ENCODE measurements around the gene AOC2.
"Not testable (repeated sequence)": the region's sequence is repeated elsewhere in the genome, so short reads cannot be mapped to it uniquely, and the experiment has no call there.

The AOC2 gene

GRCh38 chr17:42853968-42854790 is 9.8 kb downstream of the AOC2 start:
- no peak for DNase-seq (ENCODE audit: low read depth)
- no peak overlapping the region for H3K4me3 ChIP-seq (ENCODE audit: control insufficient read depth, low read depth, low read length)
- no peak for TF ChIP-seq CTCF (conservative IDR thresholded peaks at IDR 0.05; ENCODE audit: control insufficient read depth, insufficient read depth, low read depth, low read length)

- TF ChIP-seq CTCF (conservative IDR thresholded peaks at IDR 0.05; ENCODE audit: control insufficient read depth, insufficient read depth, low read depth, low read length), result no peak
- no peak for DNase-seq (ENCODE audit: low read depth)
Observed at GRCh38 chr17:42855048-42855596, 10.7 kb downstream of the AOC2 start.

GRCh38 chr17:42856093-42856492 is 11.7 kb downstream of the AOC2 start:
- H3K4me3 ChIP-seq (ENCODE audit: control insufficient read depth, low read depth, low read length); DNase-seq (ENCODE audit: low read depth): not testable (repeated sequence)

More at GRCh38 chr17:42855048-42855596, 10.7 kb downstream of the AOC2 start:
- no peak overlapping the region for H3K4me3 ChIP-seq (ENCODE audit: control insufficient read depth, low read depth, low read length)

- DNase-seq (ENCODE audit: low read depth); H3K4me3 ChIP-seq (ENCODE audit: control insufficient read depth, low read depth, low read length): not testable (repeated sequence)
Observed at GRCh38 chr17:42856516-42856915, 12.1 kb downstream of the AOC2 start.

GRCh38 chr17:42857389-42857788 is 13.0 kb downstream of the AOC2 start:
- no peak for DNase-seq (ENCODE audit: low read depth)
- TF ChIP-seq CTCF (conservative IDR thresholded peaks at IDR 0.05; ENCODE audit: control insufficient read depth, insufficient read depth, low read depth, low read length), result no peak
- no peak overlapping the region for H3K4me3 ChIP-seq (ENCODE audit: control insufficient read depth, low read depth, low read length)

GRCh38 chr17:42865638-42866094 is 21.3 kb downstream of the AOC2 start:
- no peak for DNase-seq (ENCODE audit: low read depth)
- H3K4me3 ChIP-seq (ENCODE audit: control insufficient read depth, low read depth, low read length), result no peak overlapping the region
- no peak for TF ChIP-seq CTCF (conservative IDR thresholded peaks at IDR 0.05; ENCODE audit: control insufficient read depth, insufficient read depth, low read depth, low read length)

GRCh38 chr17:42866216-42866615 is 21.8 kb downstream of the AOC2 start:
- TF ChIP-seq CTCF (conservative IDR thresholded peaks at IDR 0.05; ENCODE audit: control insufficient read depth, insufficient read depth, low read depth, low read length), result no peak
- no peak overlapping the region for H3K4me3 ChIP-seq (ENCODE audit: control insufficient read depth, low read depth, low read length)
- DNase-seq (ENCODE audit: low read depth), result no peak
